ENCODE measurements around the gene PCGF3.
"Not testable (repeated sequence)": the region's sequence is repeated elsewhere in the genome, so short reads cannot be mapped to it uniquely, and the experiment has no call there.

Gene PCGF3

DNA sequence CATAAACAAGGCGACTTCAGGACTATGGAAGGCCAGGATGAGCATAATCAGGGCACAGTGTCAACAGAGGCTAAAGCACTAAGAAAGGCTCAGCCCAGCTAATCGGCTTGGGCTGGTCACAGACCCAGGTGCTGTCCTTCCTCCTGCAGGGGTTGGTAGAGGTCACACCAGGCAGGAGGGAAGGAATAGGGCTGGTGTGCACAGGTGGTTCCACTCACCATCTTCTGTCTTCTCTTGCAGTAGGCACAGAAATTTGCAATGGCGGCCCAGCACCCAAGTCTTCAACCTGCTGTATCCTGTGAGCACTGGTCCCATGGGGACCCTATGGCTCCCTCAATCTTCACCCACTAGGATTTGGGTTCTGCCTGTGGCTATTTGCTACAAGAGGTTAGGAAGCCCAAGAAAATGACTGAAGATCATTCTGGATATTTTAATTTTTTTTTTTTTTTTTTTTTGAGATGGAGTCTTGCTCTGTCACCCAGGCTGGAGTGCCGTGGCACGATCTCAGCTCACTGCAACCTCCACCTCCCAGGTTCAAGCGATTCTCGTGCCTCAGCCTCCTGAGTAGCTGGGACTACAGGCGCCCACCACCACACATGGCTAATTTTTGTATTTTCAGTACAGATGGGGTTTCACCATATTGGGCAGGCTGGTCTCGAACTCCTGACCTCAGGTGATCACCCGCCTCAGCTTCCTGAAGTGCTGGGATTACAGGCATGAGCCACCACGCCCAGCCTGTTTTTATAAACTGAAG, 35.6 kb upstream of the PCGF3 start:
- not testable (repeated sequence) for DNase-seq

- DNase-seq = no peak
These were observed 33.9 kb upstream of the PCGF3 start for GRCh38 chr4:671769-672168.

- no peak for DNase-seq
These were observed 32.1 kb upstream of the PCGF3 start for GRCh38 chr4:673349-674091.

DNA sequence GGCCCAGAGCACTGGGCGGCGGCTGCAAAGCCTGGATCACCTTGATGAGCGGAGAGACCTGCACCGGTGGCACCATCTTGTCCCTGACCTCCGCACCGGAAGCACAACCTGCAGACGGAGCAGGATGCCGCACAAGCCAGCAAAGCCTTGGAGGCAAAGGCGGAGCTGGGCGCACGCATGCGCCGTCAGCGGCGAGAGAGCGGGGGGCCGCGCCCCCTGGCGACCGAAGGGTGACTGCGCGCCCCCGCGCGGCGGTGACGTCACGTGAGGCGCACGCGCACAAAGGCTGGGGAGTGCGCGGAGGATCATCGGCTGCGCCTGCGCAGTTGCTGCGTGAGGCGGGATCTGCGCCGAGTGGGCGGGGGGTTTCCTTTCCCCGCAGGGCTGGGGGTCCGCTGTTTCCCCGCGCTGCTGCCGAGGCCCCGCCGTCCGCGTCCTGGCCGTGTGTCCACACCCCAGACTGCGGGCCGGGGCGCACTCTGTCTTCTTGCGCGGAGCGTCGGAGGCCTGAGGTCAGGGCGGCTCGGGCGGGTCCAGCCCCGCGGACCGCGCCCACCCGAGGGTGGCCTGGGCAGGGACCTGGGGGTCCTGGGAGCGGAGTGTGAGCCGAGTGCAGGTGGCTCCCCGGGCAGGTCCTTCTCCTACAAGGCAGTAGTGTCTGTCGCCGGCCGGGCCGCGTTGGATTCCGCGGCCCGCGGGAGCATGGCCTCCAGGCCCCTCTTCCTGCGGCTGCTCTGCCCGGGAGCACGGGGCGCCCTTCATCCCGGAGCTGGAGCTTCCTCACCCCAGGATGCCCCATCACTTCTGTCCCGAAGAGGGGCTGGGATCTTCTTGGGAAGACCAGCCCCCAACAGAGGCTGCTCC, 31.2 kb upstream of the PCGF3 start, which contains the start of the genes ATP5ME and MYL5:
ATP5ME (minus strand) TSS at position 105 of the 864 bp plus-strand sequence; CDS start at position 76, 29 bp downstream.
MYL5 (plus strand) TSS at position 371 of the 864 bp plus-strand sequence. CDS start 3,485 bp downstream, outside the sequence.
- peak; percentile 98 for DNase-seq

DNA sequence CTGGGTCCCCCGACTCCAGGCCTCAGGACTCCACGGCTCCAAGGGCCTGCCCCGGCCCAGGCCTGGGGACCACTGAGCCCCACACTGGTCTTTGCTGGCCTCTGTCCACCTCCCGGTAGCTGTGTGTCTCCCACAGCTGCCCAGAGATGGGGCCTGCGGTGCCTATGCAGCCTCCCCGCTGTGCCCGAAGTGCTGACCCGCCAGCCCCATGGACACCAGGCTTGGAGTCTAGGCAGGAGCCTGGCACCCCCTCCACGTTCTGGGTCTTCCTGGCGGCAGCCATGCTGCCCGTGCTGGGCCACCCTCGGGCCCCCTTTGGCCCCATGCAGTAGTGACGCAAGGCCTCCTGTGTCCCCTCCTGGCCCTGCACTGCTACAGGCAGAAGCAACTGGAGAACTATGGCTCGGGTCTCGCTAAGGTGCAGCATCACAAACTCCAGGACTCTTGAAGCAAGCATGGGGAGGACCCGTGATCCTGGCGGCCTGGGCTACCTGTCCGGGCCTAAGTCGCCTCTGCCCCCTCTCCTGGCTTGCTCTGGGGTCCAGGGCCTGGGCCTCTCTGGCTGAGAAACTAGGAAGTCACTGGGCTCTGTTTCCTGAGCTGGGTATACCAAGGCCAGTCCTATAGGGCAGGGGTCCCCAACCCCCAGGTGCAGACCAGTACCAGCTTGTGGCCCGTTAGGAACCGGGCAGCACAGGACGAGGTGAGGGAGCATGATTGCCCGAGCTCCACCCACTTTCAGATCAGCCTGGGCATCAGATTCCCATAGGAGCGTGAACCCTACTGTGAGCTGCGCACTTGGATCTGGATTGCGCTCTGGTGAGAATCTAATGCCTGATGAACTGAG, 30.4 kb upstream of the PCGF3 start:
- no peak for DNase-seq

DNA sequence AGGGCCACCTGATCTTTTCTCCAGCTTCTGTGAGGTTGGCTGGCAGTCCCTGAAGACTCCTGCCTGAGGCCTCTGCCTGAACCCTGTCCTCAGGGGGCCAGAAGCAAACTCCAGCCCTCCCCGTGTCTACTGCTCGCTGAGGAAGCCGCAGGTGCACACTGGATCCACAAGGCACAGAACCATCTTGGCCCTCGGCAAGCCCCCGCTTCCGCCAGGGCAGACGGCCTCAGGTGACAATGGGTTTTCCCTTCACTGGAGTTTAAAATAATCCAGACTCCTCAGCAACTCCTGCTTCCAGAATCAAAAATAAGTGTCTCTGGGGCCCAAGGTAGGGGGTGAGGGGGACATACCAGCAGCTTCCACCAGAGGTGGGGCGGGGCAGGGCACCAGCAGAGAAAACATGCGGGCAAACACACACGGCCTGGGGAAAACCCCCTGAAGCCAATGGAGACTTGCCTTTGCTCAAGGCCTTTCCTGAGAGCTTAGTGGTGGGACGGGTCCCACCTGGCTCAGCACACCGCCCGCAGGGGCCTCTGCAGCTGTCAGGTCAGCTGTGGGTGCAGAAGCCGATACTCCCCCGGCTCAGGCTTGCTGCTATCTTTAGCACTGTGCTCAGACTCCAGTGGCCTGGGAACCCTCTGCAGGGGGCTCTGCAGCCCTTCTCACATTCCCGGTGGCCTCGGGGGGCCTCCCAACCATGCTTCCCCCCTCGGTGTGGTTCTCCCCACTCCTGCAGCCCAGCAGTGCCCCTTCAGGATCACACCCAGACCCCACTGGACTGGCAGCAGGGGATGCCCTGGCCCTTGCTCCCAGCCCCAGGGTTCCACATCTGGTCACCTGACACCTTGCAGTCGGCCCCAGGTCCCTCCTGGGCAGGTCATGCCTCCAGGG, 29.4 kb upstream of the PCGF3 start:
- no peak for DNase-seq

GRCh38 chr4:676871-677235, 28.8 kb upstream of the PCGF3 start:
- DNase-seq = no peak

DNA sequence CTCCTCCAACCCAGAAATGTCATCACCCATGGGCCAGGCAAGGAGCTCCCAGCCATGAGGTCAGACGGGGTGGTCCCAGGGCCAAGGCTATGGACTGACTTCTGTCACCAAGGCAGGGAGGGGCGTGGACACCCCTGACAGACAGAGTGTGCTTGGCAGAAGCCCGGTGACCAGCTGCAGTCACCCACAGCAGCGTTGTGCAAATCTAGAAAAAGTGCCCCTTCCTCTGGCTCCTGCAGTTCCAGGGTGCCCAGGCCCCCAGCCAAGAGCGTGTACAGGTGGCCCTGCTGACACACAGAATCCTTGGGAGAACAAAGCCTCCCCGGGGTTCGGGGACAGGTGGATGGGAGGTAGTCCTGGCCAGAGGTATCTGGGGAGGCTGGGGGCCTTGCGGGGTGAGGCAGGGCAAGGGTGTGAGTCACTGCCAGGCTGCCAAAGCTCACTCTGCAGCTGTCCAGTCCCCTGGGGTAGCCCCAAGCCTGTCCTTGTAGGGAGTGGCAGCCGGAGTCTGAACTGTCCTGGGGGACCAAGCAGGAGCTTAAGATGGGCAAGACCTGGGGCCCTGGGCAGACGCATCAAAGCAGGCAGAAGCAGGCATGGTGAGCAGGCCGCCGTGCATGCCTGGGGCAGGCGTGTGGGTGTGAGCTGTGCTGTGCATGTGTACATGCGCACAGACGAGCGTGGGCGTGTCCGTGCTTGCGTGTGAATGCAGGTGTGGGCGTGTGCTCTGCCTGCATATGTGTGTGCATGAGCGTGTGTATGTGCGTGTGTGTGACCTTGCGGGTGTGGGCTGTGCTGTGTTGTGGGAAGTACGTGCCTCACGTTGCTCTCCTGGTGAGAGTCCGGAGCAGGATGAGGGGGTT, 28.0 kb upstream of the PCGF3 start:
- no peak for DNase-seq

DNA sequence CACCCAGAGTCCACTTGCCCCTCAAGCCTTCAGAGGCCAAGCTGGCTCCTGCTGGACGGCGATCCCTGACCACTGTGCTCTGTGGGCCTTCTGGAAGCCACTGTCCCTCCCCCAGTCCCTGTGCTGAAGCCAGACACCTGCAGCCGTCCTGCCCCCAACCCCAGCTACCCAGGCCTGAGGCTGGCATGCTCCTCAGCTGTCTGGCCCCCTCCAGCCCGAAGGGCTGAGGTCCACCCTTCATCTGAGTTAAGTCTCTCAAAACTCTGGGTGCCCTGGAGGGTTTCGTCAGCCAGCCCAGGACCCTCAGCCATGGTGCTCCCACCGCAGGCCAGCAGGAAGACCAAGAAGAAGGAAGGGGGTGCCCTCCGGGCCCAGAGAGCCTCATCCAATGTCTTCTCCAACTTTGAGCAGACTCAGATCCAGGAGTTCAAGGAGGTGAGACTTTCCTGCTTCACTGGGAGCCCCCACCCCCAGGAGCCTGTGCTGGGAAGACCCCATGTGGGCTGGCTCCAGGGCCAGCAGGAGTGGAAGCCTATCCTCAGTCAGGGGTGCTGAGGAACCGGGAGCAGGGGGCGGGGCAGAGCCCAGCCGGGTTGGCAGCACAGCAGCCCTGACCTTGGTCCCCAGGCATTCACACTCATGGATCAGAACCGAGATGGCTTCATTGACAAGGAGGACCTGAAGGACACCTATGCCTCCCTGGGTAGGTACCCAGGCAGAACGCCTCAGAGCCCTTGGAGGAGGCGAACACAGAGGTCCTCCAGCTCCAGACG, 27.1 kb upstream of the PCGF3 start:
- no peak for DNase-seq

GRCh38 chr4:679104-679481, 26.5 kb upstream of the PCGF3 start:
- DNase-seq = no peak

GRCh38 chr4:679629-680028, 26.0 kb upstream of the PCGF3 start:
- no peak for DNase-seq

DNA sequence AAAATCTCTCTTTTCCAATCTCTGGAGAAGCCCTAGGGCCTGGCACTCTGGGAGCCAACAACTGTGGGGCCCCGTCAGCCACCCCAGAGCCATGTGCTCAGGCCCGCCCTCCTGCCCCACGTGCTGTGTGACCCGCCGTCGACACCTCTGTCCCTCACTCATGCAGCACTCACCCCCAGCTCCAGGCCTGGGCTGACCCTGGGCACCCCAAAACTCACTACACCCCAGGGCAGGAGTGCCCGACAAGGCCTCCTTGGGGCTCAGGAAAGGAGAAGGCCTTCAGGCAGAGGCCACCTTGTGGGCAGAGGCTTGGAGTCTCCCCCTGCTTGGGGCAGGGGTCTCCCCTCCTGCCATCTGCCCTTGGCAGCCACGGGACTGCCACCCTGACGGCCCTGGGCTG, 25.5 kb upstream of the PCGF3 start:
- no peak for DNase-seq

- no peak for DNase-seq
These were observed 25.1 kb upstream of the PCGF3 start for GRCh38 chr4:680551-680927.

DNA sequence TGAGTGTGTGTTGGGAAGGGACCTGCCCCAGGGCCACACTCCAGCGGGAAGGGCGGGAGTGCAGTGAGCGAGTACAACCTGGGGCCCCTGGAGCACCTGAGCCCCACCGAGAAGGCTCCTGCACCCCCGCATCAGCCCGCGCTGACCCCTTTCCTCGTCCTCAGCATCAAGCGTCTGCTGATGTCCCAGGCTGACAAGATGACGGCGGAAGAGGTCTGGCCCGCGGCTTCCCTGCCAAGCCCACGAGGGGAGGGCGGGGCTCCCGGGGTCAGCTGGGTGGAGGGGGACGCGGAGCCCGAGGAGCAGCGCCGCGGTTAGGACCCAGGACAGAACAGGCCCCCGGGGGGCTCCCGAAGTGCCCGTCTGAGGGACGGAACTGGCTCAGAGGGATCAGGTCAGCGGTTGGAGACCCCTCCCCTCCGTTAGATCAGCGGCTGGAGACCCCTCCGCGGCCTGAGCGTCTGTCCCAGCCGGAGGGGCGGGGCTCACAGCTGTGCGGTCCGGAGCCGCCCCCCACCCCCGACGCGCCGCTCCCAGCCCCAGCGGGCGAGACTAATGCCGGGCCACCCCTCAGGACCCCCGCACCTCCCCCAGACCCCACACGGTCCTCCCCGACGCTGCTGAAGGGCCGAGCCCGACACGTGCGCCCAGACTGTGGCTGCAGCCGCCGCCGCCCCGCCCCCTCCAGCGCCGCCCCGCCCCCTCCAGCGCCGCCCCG, 24.5 kb upstream of the PCGF3 start:
- DNase-seq = peak; percentile 74

- DNase-seq = no peak
These were observed 23.7 kb upstream of the PCGF3 start for GRCh38 chr4:681736-682451.

- DNase-seq = no peak
These were observed 23.0 kb upstream of the PCGF3 start for GRCh38 chr4:682490-683172.

DNA sequence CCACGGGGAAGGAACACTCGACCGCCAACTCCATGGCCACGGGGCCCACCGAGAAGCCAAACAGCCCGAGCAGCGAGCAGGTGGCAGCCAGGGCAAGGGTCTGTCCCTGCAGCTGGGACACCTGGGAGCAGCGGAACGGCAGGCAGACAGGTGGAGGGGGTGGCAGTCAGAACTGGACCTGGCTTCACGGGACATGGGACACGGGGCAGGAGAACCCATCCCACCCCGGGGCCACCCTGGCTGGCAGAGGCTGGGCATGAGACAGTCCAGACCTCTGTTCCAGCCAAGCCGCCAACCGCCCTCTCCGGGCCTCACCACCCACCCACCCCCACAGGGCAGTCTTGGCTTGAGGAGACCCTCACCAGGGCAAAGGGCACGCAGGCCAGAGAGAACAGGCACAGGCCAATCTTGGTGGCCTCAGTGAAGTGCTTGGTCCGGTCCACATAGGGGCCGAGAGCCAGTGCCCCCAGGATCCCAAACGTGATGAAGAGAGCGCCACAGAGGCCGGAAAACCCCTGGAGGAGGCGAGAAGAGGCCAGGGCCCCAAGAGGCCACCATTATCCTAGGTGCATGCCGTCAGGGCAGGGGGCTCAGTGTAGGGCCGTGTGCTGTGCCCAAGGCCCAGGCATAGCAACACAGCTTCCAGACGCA, 22.3 kb upstream of the PCGF3 start:
- no peak for DNase-seq
